CD4-positive, CD25-positive, alpha-beta regulatory T cell (primary cell): Measurements from ENCODE around the gene GAA. TPM values are rescaled to one million over a fixed set of nuclear protein-coding genes. Genes with fewer than 3 reads are reported as not detected.
"Not testable (repeated sequence)": the region's sequence is repeated elsewhere in the genome, so short reads cannot be mapped to it uniquely, and the experiment has no call there.

Experiments
- ATAC-seq, 2 donors: fragments of 150-1000 bp; cut with Tn5 transposase; one replicate each; pipeline ENCODE4 v1.10.0; 2021; ENCODE audit warnings: low read depth in 2 of 2, moderate number of reproducible peaks in 2 of 2, moderate library complexity in 1 of 2
- DNase-seq, 3 donors: peaks; one replicate each; pipeline versions ENCODE4 v3.0.0 to v3.0.0-alpha.2; 2012 to 2022; ENCODE audit warnings: mixed read lengths in 1 of 3
- H3K27ac ChIP-seq: one replicate; pipeline ENCODE4 v1.7.0; 2013; ENCODE audit warnings: mild to moderate bottlenecking, low read length; ENCODE audit not compliant: insufficient read depth, poor library complexity, severe bottlenecking
- H3K27me3 ChIP-seq: one replicate; pipeline ENCODE4 v1.7.0; 2013; ENCODE audit warnings: low read length; ENCODE audit not compliant: control insufficient read depth, insufficient read depth
- H3K36me3 ChIP-seq: one replicate; pipeline ENCODE4 v1.7.0; 2013; ENCODE audit warnings: mild to moderate bottlenecking, low read length, moderate library complexity; ENCODE audit not compliant: control insufficient read depth, insufficient read depth
- H3K4me1 ChIP-seq: 2 replicates; pipeline ENCODE4 v1.7.0; 2013; ENCODE audit warnings: mild to moderate bottlenecking, low read length; ENCODE audit not compliant: insufficient read depth, control insufficient read depth, poor library complexity, severe bottlenecking
- H3K4me3 ChIP-seq: one replicate; pipeline ENCODE4 v1.7.0; 2013; ENCODE audit warnings: low read depth, mild to moderate bottlenecking, low read length, moderate library complexity
- H3K9me3 ChIP-seq, 2 experiments: 1 replicate in 1 of 2; 2 replicates in 1 of 2; pipeline ENCODE4 v1.7.0; 2013; ENCODE audit warnings: low read length in 2 of 2, mild to moderate bottlenecking in 1 of 2, moderate library complexity in 1 of 2; ENCODE audit not compliant: control insufficient read depth in 2 of 2
- H3K27ac Mint-ChIP-seq, 3 donors: one replicate each; pipeline ENCODE4 v1.8.0; 2020 to 2022; ENCODE audit warnings: mild to moderate bottlenecking in 3 of 3, mixed read lengths in 3 of 3, moderate library complexity in 2 of 3
- H3K27me3 Mint-ChIP-seq: one replicate; pipeline ENCODE4 v1.8.0; 2022; ENCODE audit warnings: mild to moderate bottlenecking, mixed read lengths
- H3K36me3 Mint-ChIP-seq: one replicate; pipeline ENCODE4 v1.8.0; 2020; ENCODE audit warnings: mixed read lengths
- H3K4me1 Mint-ChIP-seq, 4 donors: one replicate each; pipeline ENCODE4 v1.8.0; 2020 to 2022; ENCODE audit warnings: mixed read lengths in 4 of 4, mild to moderate bottlenecking in 1 of 4
- H3K4me3 Mint-ChIP-seq, 4 donors: one replicate each; pipeline ENCODE4 v1.8.0; 2020 to 2022; ENCODE audit warnings: mild to moderate bottlenecking in 4 of 4, mixed read lengths in 4 of 4, moderate library complexity in 3 of 4
- H3K9me3 Mint-ChIP-seq, 7 donors: one replicate each; pipeline ENCODE4 v1.8.0; 2020 to 2022; ENCODE audit warnings: mixed read lengths in 7 of 7, mild to moderate bottlenecking in 3 of 7, moderate library complexity in 2 of 7
- polyA plus RNA-seq, 4 donors: library from polyadenylated mRNA; unstranded; fragments of 300-500 nt; fragmentation: Illumina TruSeq; gene quantifications; one replicate each; pipeline ENCODE4 v1.2.3, GENCODE V29; 2021
- total RNA-seq: library from RNA; stranded (reverse); gene quantifications from one replicate; pipeline ENCODE4 v1.2.3, GENCODE V29; 2022

The GAA gene
- total and polyA plus RNA-seq, 5 donors from 2014 or later = 9.8 to 22.0 (median 11.6) TPM

- H3K27ac Mint-ChIP-seq = no peak overlapping the region
- Histone ChIP-seq H3K27me3 (no peaks in the 10 kb centered on the region), H3K27ac (no peak overlapping the region), H3K4me1 (peaks cover 5% of the 10 kb centered on the region), H3K36me3 (no peaks in the 10 kb centered on the region), H3K9me3 (no peaks in the 10 kb centered on the region), H3K4me3 (no peak overlapping the region)
- H3K4me1 Mint-ChIP-seq = peaks cover 0 to 6% (median 3%) of the 10 kb centered on the region in 4 donors
- no peaks in the 10 kb centered on the region for H3K9me3 Mint-ChIP-seq
- peaks cover 9% of the 10 kb centered on the region for H3K27me3 Mint-ChIP-seq
- no peak overlapping the region for H3K4me3 Mint-ChIP-seq
- DNase-seq (no peak), ATAC-seq (no peak)
- H3K36me3 Mint-ChIP-seq = no peaks in the 10 kb centered on the region
Measured at GRCh38 chr17:80086081-80086480, 15.3 kb upstream of the GAA start.

DNA sequence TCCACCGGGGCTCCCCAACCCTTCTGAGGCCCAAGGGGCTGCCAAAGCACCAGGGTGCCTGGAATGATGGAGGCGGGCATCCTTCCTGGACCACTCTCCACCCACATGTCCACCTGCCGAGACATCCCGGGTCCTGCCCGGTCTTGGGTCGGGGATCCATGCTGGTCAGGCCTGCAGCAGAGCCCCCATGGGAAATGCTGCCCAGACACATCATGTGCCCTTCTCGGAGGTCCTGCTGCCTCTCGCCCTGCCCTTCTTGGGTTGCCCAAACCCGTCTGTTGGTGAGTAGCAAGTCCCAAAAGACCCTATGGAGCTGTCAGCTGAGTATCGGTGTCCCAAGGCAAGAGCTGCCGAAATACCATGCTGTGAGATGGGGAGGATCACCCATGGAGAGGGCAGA, 14.8 kb upstream of the GAA start:
- DNase-seq = no peak
- H3K27ac Mint-ChIP-seq = no peak overlapping the region
- no peak overlapping the region for H3K4me3 Mint-ChIP-seq
- H3K27me3 Mint-ChIP-seq = peaks cover 14% of the 10 kb centered on the region
- H3K9me3 Mint-ChIP-seq = no peaks in the 10 kb centered on the region
- Histone ChIP-seq H3K4me3 (no peak overlapping the region), H3K27me3 (no peaks in the 10 kb centered on the region), H3K36me3 (no peaks in the 10 kb centered on the region), H3K4me1 (peaks cover 5% of the 10 kb centered on the region), H3K9me3 (no peaks in the 10 kb centered on the region), H3K27ac (no peak overlapping the region)
- peaks cover 0 to 6% (median 3%) of the 10 kb centered on the region in 4 donors for H3K4me1 Mint-ChIP-seq
- ATAC-seq = no peak
- no peaks in the 10 kb centered on the region for H3K36me3 Mint-ChIP-seq

- Mint-ChIP-seq H3K36me3 (no peaks in the 10 kb centered on the region), H3K27ac (no peak overlapping the region), H3K4me1 (peaks cover 0 to 4% (median 2%) of the 10 kb centered on the region in 4 donors), H3K27me3 (peaks cover 17% of the 10 kb centered on the region), H3K9me3 (no peaks in the 10 kb centered on the region), H3K4me3 (peak overlapping the region in 1 of 4 donors; percentile 65)
- Histone ChIP-seq H3K27me3 (no peaks in the 10 kb centered on the region), H3K4me3 (no peak overlapping the region), H3K9me3 (no peaks in the 10 kb centered on the region), H3K4me1 (peaks cover 4% of the 10 kb centered on the region), H3K27ac (no peak overlapping the region), H3K36me3 (no peaks in the 10 kb centered on the region)
- DNase-seq (no peak), ATAC-seq (no peak)
Measured at GRCh38 chr17:80087346-80088265, 13.8 kb upstream of the GAA start.

- H3K36me3 ChIP-seq = no peaks in the 10 kb centered on the region
- ATAC-seq (no peak), DNase-seq (no peak)
- Mint-ChIP-seq H3K27ac (no peak overlapping the region), H3K36me3 (no peaks in the 10 kb centered on the region), H3K4me1 (no peaks in the 10 kb centered on the region), H3K4me3 (no peak overlapping the region), H3K27me3 (peaks cover 19% of the 10 kb centered on the region), H3K9me3 (no peaks in the 10 kb centered on the region)
- H3K27me3 ChIP-seq = no peaks in the 10 kb centered on the region
- H3K27ac ChIP-seq = no peak overlapping the region
- no peaks in the 10 kb centered on the region for H3K4me1 ChIP-seq
- no peak overlapping the region for H3K4me3 ChIP-seq
- no peaks in the 10 kb centered on the region for H3K9me3 ChIP-seq
Measured at GRCh38 chr17:80089762-80090161, 11.6 kb upstream of the GAA start.

DNA sequence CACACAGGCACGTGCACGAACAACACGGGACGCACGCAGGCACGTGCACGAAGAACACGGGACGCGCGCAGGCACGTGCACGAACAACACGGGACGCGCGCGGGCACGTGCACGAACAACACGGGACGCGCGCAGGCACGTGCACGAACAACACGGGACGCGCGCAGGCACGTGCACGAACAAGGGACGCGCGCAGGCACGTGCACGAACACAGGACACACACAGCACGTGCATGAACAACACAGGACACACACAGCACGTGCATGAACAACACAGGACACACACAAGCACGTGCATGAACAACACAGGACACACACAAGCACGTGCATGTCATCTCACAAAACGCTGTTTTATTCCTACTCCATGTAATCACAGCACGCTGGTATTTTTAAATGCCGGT, 11.2 kb upstream of the GAA start:
- peaks cover 19% of the 10 kb centered on the region for H3K27me3 Mint-ChIP-seq
- H3K27ac Mint-ChIP-seq, DNase-seq, H3K4me1 ChIP-seq, ATAC-seq, H3K27ac ChIP-seq, H3K9me3 ChIP-seq, H3K4me3 Mint-ChIP-seq, H3K27me3 ChIP-seq, H3K9me3 Mint-ChIP-seq, H3K36me3 Mint-ChIP-seq, H3K4me3 ChIP-seq, H3K4me1 Mint-ChIP-seq, H3K36me3 ChIP-seq: not testable (repeated sequence)

DNA sequence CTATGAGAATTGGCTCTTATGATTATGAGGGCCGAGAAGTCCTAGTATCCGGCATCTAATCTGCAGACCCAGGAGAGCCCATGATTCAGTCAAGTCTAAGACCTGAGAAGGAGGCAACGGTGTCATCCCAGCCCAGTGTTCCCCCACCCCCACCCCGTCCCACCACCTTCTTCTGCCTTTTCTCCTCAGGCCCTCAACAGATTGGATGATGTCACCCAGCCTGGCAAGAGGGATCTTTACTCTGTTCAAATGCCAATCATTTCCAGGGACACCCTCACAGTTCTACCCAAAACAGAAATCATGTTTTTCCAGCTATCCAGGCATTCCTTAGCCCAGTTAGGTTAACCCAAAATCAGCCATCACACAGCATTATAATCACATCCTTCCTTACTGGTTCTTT, 10.0 kb upstream of the GAA start:
- DNase-seq = no peak
- Mint-ChIP-seq H3K36me3 (no peaks in the 10 kb centered on the region), H3K27me3 (peaks cover 19% of the 10 kb centered on the region), H3K9me3 (no peaks in the 10 kb centered on the region), H3K4me1 (no peaks in the 10 kb centered on the region), H3K27ac (peak overlapping the region in 1 of 3 donors; percentile 12), H3K4me3 (peak overlapping the region in 1 of 4 donors; percentile 26)
- Histone ChIP-seq H3K27ac (no peak overlapping the region), H3K36me3 (no peaks in the 10 kb centered on the region), H3K27me3 (no peaks in the 10 kb centered on the region), H3K4me1 (no peaks in the 10 kb centered on the region), H3K9me3 (no peaks in the 10 kb centered on the region), H3K4me3 (no peak overlapping the region)
- ATAC-seq = no peak

DNA sequence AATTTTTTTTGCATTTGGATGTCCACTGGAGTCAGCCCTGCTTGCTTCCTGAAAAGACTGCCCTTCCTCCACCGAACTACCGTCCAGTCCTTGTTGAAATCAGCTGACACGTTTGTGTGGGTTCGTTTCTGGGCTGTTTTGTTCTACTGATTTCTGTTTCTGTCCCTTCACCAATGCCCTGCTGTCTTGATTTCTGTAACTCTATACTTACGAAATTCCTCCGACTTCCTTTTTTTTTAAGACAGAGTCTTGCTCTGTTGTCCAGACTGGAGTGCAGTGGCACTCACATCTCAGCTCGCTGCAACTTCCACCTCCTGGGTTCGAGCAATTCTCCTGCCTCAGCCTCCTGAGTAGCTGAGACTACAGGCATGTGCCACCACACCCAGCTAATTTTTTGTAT, 8.4 kb upstream of the GAA start:
- H3K27me3 ChIP-seq = no peaks in the 10 kb centered on the region
- no peak for DNase-seq
- no peaks in the 10 kb centered on the region for H3K36me3 ChIP-seq
- no peaks in the 10 kb centered on the region for H3K9me3 ChIP-seq
- no peaks in the 10 kb centered on the region for H3K4me1 ChIP-seq
- no peak overlapping the region for H3K4me3 ChIP-seq
- Mint-ChIP-seq H3K4me1 (peaks cover 0 to 3% (median 0%) of the 10 kb centered on the region in 4 donors), H3K27me3 (peaks cover 26% of the 10 kb centered on the region), H3K36me3 (no peaks in the 10 kb centered on the region), H3K9me3 (no peaks in the 10 kb centered on the region), H3K4me3 (no peak overlapping the region), H3K27ac (no peak overlapping the region)
- no peak for ATAC-seq
- H3K27ac ChIP-seq = no peak overlapping the region
